Mesothelial cell of epicardium (in vitro differentiated cells): ENCODE measurements around the gene BRWD1. TPM values are rescaled to one million over a fixed set of nuclear protein-coding genes. Genes with fewer than 3 reads are reported as not detected.

Experiments used
- DNase-seq, 2 experiments: peaks; one replicate each; pipeline ENCODE4 v3.0.0; 2021; ENCODE audit warnings: low spot score in 2 of 2; ENCODE audit not compliant: unreplicated experiment in 2 of 2
- H3K27ac Mint-ChIP-seq: 2 replicates; pipeline ENCODE4 v1.8.0; 2021; ENCODE audit warnings: mixed read lengths
- H3K27me3 Mint-ChIP-seq: 2 replicates; pipeline ENCODE4 v1.8.0; 2021; ENCODE audit warnings: low read depth, mixed read lengths
- H3K36me3 Mint-ChIP-seq: 2 replicates; pipeline ENCODE4 v1.8.0; 2021; ENCODE audit warnings: mixed read lengths
- H3K4me1 Mint-ChIP-seq: 2 replicates; pipeline ENCODE4 v1.8.0; 2021; ENCODE audit warnings: mixed read lengths
- H3K4me3 Mint-ChIP-seq: 2 replicates; pipeline ENCODE4 v1.8.0; 2021; ENCODE audit warnings: mild to moderate bottlenecking, moderate library complexity, mixed read lengths
- H3K9me3 Mint-ChIP-seq: 2 replicates; pipeline ENCODE4 v1.8.0; 2021; ENCODE audit warnings: mixed read lengths
- total RNA-seq: library from RNA; stranded (reverse); gene quantifications from 3 replicates; pipeline ENCODE4 v1.2.1, GENCODE V29; 2021
- TF ChIP-seq, protein P1 (sequence below): fragments of 200-600 bp; sonication (generic); IDR thresholded peaks from one replicate; pipeline ENCODE4 v1.5.0; 2021; ENCODE audit warnings: antibody characterized with exemption; ENCODE audit not compliant: unreplicated experiment

The BRWD1 gene
- total RNA-seq, 1 donor from 2014 or later: 65.9 TPM

DNA sequence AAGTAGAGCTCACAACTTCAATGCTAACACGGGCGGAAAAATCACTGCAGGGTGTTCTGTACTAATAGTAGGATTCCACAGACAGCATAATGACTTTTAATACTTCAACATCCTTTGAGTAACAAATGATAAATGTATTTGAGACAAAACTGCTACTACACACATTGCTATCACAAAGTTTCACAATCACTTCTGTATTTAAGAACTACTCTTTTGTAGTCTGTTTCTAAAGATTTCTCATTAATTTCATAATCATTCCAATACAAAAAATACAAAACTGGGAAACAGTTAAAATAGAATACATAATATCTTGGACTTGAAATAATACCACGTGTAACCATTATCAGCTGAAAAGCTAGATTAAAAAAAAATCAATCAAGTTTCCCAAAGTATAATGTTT, 32.8 kb upstream of the BRWD1 start:
- DNase-seq: no peak
- Mint-ChIP-seq H3K9me3 (no peaks in the 10 kb centered on the region), H3K27ac (peak overlapping the region; percentile 87), H3K27me3 (no peaks in the 10 kb centered on the region), H3K36me3 (peaks cover 42% of the 10 kb centered on the region), H3K4me3 (peak overlapping the region; percentile 88), H3K4me1 (peaks cover 43% of the 10 kb centered on the region)
- TF ChIP-seq, protein P1, sequence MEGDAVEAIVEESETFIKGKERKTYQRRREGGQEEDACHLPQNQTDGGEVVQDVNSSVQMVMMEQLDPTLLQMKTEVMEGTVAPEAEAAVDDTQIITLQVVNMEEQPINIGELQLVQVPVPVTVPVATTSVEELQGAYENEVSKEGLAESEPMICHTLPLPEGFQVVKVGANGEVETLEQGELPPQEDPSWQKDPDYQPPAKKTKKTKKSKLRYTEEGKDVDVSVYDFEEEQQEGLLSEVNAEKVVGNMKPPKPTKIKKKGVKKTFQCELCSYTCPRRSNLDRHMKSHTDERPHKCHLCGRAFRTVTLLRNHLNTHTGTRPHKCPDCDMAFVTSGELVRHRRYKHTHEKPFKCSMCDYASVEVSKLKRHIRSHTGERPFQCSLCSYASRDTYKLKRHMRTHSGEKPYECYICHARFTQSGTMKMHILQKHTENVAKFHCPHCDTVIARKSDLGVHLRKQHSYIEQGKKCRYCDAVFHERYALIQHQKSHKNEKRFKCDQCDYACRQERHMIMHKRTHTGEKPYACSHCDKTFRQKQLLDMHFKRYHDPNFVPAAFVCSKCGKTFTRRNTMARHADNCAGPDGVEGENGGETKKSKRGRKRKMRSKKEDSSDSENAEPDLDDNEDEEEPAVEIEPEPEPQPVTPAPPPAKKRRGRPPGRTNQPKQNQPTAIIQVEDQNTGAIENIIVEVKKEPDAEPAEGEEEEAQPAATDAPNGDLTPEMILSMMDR: no peak

DNA sequence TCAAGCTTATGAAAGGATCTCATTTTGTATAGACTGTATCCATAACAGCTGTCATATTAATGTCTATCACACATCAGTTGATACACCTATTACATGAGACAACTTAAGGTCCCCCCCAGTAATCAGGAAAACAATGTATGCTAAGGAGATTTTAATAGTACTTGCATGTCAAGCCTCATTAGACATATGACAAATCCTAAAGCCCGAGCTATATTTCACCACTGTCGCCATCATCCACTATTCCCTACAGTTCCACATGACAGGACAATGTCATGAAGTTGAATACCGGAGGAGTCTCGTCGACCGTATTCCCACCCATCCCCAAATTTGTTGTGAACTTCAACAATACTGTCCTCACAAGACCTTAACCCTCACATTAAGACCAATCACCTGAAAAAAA, 32.0 kb upstream of the BRWD1 start:
- TF ChIP-seq, protein P1: no peak
- Mint-ChIP-seq H3K27ac (peak overlapping the region; percentile 60), H3K27me3 (no peaks in the 10 kb centered on the region), H3K36me3 (peaks cover 46% of the 10 kb centered on the region), H3K4me3 (peak overlapping the region; percentile 88), H3K4me1 (peaks cover 38% of the 10 kb centered on the region), H3K9me3 (no peaks in the 10 kb centered on the region)
- no peak for DNase-seq

DNA sequence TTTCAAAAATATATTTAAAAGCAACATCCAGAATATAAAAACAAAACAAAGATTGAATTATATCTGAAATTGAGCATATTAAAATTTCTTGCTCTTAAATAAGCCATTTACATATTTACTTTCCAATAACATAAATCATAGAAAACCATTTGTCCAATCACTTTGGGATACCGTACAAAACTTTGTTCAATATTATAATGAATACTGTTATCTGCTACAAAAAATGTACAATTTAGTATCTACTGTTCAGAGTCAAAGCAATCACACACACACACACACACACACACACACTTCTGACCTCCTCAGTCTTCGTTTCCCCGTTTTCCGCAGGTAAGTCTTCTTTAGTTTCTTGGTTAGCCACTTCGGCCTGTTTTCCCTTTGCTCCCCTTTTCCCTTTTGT, 31.4 kb upstream of the BRWD1 start:
- H3K36me3 Mint-ChIP-seq: peaks cover 46% of the 10 kb centered on the region
- peak overlapping the region; percentile 61 for H3K27ac Mint-ChIP-seq
- DNase-seq: no peak

DNA sequence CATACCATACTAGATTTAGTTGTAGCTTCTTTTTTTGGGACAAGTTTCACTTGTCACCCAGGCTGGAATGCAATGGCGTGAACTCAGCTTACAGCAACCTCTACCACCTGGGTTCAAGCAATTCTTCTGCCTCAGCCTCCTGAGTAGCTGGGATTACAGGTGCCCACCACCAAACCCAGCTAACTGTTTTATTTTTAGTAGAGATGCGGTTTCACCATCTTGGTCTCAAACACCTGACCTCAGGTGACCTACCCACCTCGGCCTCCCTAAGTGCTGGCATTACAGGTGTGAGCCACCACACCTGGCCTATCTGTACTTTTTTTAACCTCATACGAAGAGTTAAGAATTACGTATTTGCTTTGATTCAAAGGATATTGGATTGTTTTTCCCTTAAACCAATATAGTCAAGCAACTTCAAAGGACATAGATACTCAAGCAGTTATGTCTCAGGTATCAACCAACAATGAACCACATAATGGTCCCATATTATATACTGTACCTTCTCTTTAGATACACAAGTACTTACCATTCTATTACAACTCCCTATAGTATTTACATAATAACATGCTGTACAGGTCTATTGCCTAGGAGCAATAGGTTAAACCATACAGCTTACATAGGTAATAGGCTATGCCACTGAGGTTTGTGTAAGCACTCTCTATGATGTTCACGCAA, 28.0 kb upstream of the BRWD1 start:
- no peak overlapping the region for H3K27ac Mint-ChIP-seq

More for the DNA sequence above, 31.4 kb upstream of the BRWD1 start:
- peaks cover 32% of the 10 kb centered on the region for H3K4me1 Mint-ChIP-seq
- no peaks in the 10 kb centered on the region for H3K27me3 Mint-ChIP-seq
- TF ChIP-seq, protein P1: no peak
- H3K4me3 Mint-ChIP-seq: peak overlapping the region; percentile 88
- no peaks in the 10 kb centered on the region for H3K9me3 Mint-ChIP-seq

DNA sequence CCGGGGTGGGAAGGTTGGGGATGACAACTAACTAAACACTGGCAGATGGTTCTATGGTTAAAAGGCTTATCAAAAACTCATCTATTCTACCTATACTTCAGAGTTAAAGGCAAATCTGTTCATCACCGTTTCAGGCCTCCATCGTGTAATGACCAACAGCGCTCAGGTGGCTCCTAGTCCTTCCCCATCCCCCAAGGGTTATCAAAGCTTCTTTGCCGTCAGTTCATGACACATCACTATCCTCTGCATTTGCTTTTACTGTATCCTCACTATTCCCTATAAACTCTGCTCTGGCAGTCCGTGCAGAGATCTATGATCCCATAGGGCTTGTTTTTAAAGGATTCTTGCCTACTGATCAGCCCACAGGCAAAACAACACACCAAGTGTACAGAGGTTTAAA, 27.3 kb upstream of the BRWD1 start:
- H3K27ac Mint-ChIP-seq: no peak overlapping the region
- DNase-seq: no peak
- no peaks in the 10 kb centered on the region for H3K9me3 Mint-ChIP-seq
- H3K4me1 Mint-ChIP-seq: peaks cover 15% of the 10 kb centered on the region
- no peak overlapping the region for H3K4me3 Mint-ChIP-seq
- H3K36me3 Mint-ChIP-seq: peaks cover 29% of the 10 kb centered on the region
- H3K27me3 Mint-ChIP-seq: no peaks in the 10 kb centered on the region
- TF ChIP-seq, protein P1: no peak

More for the DNA sequence above, 28.0 kb upstream of the BRWD1 start:
- peaks cover 36% of the 10 kb centered on the region for H3K36me3 Mint-ChIP-seq
- DNase-seq: no peak
- H3K4me1 Mint-ChIP-seq: peaks cover 22% of the 10 kb centered on the region
- H3K27me3 Mint-ChIP-seq: no peaks in the 10 kb centered on the region
- TF ChIP-seq, protein P1: no peak
- H3K4me3 Mint-ChIP-seq: no peak overlapping the region
- H3K9me3 Mint-ChIP-seq: no peaks in the 10 kb centered on the region
